ENCODE results near the gene CNKSR1. TPM values are rescaled to one million over a fixed set of nuclear protein-coding genes. Genes with fewer than 3 reads are reported as not detected.

CNKSR1 gene
- total RNA-seq, 1 donor from 2014 or later, result 16.5 TPM

DNA sequence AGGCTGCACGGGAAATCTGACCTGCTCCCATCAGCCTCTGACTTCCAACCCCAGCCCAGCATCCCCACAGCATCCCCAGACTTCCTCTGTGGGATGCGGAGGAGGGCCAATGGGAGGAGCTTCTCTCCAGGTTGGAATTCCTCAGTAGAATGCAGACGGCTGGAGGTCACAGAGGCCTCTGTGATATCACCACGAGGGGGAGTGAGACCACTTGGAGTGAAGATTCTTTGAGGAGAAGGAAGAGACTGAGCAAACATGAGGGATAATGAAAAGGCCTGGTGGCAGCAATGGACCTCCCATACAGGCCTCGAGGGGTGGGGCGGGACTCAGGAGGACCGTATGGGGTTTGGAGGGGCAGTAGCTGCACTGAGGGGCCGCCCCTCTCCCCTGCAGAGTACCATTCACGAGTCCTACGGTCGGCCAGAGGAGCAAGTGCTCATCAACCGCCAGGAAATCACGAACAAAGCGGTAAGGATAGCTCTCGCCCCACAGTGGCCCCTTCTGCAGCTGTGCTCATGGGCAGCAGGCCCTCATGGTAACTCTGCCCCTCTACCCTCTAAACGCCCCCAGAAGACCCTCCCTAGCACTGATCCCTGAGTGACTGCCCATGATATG, 13.2 kb downstream of the CNKSR1 start, which contains the start of gene CATSPER4:
TSS of gene CATSPER4 (plus strand) at position 230 of the 615 bp plus-strand sequence. CDS start at position 256, 26 bp downstream.
- H3K36me3 Mint-ChIP-seq, result peaks cover 3% of the 10 kb centered on the region
- H3K27me3 Mint-ChIP-seq, result no peaks in the 10 kb centered on the region
- H3K4me3 Mint-ChIP-seq, result no peak within 1 kb of the TSS
- peak within 1 kb of the TSS; percentile 21 for H3K27ac Mint-ChIP-seq
- no peak for DNase-seq (ENCODE audit: extremely low spot score, unreplicated experiment)
- no peaks in the 10 kb centered on the region for H3K4me1 Mint-ChIP-seq (ENCODE audit: unreplicated experiment)
- H3K9me3 Mint-ChIP-seq, result no peaks in the 10 kb centered on the region
- TF ChIP-seq, protein P1, sequence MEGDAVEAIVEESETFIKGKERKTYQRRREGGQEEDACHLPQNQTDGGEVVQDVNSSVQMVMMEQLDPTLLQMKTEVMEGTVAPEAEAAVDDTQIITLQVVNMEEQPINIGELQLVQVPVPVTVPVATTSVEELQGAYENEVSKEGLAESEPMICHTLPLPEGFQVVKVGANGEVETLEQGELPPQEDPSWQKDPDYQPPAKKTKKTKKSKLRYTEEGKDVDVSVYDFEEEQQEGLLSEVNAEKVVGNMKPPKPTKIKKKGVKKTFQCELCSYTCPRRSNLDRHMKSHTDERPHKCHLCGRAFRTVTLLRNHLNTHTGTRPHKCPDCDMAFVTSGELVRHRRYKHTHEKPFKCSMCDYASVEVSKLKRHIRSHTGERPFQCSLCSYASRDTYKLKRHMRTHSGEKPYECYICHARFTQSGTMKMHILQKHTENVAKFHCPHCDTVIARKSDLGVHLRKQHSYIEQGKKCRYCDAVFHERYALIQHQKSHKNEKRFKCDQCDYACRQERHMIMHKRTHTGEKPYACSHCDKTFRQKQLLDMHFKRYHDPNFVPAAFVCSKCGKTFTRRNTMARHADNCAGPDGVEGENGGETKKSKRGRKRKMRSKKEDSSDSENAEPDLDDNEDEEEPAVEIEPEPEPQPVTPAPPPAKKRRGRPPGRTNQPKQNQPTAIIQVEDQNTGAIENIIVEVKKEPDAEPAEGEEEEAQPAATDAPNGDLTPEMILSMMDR (conservative IDR thresholded peaks at IDR 0.05), result peak; percentile 50

DNA sequence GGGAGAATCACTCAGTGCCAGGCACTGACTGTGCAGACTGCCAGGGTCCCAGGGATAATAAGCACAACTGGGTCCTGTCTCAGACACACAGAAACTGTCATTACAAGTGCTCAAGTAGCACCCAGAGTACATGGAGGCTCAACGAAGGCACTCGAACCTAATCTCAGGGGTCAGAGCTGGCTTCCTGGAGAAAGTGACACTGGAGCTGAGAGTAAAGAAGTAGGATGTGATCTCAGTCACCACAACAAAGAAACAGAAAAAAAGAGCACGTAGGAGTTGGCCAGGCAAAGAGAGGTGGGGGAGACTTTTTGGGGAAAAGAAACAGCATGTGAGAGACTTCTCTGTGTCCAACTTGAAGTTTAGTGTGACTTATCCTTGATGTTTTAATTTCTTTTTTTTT, 14.4 kb downstream of the CNKSR1 start:
- H3K36me3 Mint-ChIP-seq, result no peaks in the 10 kb centered on the region
- no peak overlapping the region for H3K4me3 Mint-ChIP-seq
- H3K27me3 Mint-ChIP-seq, result no peaks in the 10 kb centered on the region
- TF ChIP-seq, protein P1 (conservative IDR thresholded peaks at IDR 0.05), result no peak
- H3K27ac Mint-ChIP-seq, result no peak overlapping the region
- DNase-seq (ENCODE audit: extremely low spot score, unreplicated experiment), result no peak
- no peaks in the 10 kb centered on the region for H3K4me1 Mint-ChIP-seq (ENCODE audit: unreplicated experiment)
- no peaks in the 10 kb centered on the region for H3K9me3 Mint-ChIP-seq

- Mint-ChIP-seq H3K4me1 (ENCODE audit: unreplicated experiment) (peaks cover 11% of the 10 kb centered on the region), H3K27ac (no peak overlapping the region), H3K27me3 (no peaks in the 10 kb centered on the region), H3K4me3 (no peak overlapping the region), H3K36me3 (no peaks in the 10 kb centered on the region), H3K9me3 (no peaks in the 10 kb centered on the region)
- TF ChIP-seq, protein P1 (conservative IDR thresholded peaks at IDR 0.05), result no peak
- DNase-seq (ENCODE audit: extremely low spot score, unreplicated experiment), result no peak
Measured at GRCh38 chr1:26195805-26196204, 18.5 kb downstream of the CNKSR1 start.

GRCh38 chr1:26197301-26197700, 20.0 kb downstream of the CNKSR1 start:
- Mint-ChIP-seq H3K4me1 (ENCODE audit: unreplicated experiment) (peaks cover 24% of the 10 kb centered on the region), H3K4me3 (no peak overlapping the region), H3K9me3 (no peaks in the 10 kb centered on the region), H3K36me3 (no peaks in the 10 kb centered on the region), H3K27me3 (peaks cover 1% of the 10 kb centered on the region), H3K27ac (no peak overlapping the region)
- DNase-seq (ENCODE audit: extremely low spot score, unreplicated experiment), result no peak
- TF ChIP-seq, protein P1 (conservative IDR thresholded peaks at IDR 0.05), result no peak

GRCh38 chr1:26197813-26198212, 20.5 kb downstream of the CNKSR1 start:
- no peak overlapping the region for H3K4me3 Mint-ChIP-seq
- no peak for DNase-seq (ENCODE audit: extremely low spot score, unreplicated experiment)
- no peak overlapping the region for H3K27ac Mint-ChIP-seq
- no peaks in the 10 kb centered on the region for H3K36me3 Mint-ChIP-seq
- peaks cover 6% of the 10 kb centered on the region for H3K27me3 Mint-ChIP-seq
- TF ChIP-seq, protein P1 (conservative IDR thresholded peaks at IDR 0.05), result no peak
- no peaks in the 10 kb centered on the region for H3K9me3 Mint-ChIP-seq
- H3K4me1 Mint-ChIP-seq (ENCODE audit: unreplicated experiment), result peaks cover 24% of the 10 kb centered on the region

Measured in type B pancreatic cell (in vitro differentiated cells).